ENCODE data around the gene STARD8. TPM values are rescaled to one million over a fixed set of nuclear protein-coding genes. Genes with fewer than 3 reads are reported as not detected.

STARD8 gene
- total and polyA plus RNA-seq, 2 donors from 2014 or later = 12.7 to 23.4 TPM

DNA sequence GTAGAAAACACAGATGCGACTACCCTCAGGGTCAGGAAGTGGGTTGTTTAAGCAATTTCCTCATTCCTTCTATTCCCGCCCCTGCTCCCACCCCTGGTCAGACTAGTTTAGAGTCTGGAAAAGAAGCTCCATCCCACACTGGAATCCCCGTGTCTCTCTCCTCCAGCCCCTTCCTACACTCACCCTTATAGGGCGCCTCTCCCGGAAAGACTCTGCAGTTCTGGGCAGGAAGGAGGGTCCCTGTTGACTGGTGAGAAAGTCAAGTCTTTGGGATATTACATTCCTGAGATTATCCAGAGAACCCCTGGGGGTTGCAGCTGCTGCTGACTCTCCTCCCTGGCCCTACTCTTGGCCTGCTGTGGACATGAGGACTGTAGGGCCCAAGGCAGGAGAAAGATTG, 11.9 kb downstream of the STARD8 start:
- intact Hi-C loops (cut with DNase I) = no loop called here
- Histone ChIP-seq H3K9me3 (ENCODE audit: control insufficient read depth in 2 of 3, insufficient read depth in 1 of 3, low read length in 3 of 3) (no peaks in the 10 kb centered on the region), H3K27me3 (ENCODE audit: control insufficient read depth, insufficient read depth, low read length) (no peaks in the 10 kb centered on the region), H3K27ac (ENCODE audit: low read depth in 2 of 2, low read length in 2 of 2) (no peak overlapping the region), H3K4me1 (ENCODE audit: control insufficient read depth in 2 of 3, insufficient read depth in 2 of 3, low read depth in 1 of 3, low read length in 3 of 3) (no peaks in the 10 kb centered on the region), H3K4me3 (ENCODE audit: low read length in 3 of 3) (no peak overlapping the region), H3K36me3 (ENCODE audit: control insufficient read depth in 2 of 3, insufficient read depth in 3 of 3, low read length in 3 of 3) (no peaks in the 10 kb centered on the region), H3K9ac (ENCODE audit: low read length in 3 of 3) (no peak overlapping the region)
- DNase-seq (no peak), FAIRE-seq (no peak)
- TF ChIP-seq, protein P1, sequence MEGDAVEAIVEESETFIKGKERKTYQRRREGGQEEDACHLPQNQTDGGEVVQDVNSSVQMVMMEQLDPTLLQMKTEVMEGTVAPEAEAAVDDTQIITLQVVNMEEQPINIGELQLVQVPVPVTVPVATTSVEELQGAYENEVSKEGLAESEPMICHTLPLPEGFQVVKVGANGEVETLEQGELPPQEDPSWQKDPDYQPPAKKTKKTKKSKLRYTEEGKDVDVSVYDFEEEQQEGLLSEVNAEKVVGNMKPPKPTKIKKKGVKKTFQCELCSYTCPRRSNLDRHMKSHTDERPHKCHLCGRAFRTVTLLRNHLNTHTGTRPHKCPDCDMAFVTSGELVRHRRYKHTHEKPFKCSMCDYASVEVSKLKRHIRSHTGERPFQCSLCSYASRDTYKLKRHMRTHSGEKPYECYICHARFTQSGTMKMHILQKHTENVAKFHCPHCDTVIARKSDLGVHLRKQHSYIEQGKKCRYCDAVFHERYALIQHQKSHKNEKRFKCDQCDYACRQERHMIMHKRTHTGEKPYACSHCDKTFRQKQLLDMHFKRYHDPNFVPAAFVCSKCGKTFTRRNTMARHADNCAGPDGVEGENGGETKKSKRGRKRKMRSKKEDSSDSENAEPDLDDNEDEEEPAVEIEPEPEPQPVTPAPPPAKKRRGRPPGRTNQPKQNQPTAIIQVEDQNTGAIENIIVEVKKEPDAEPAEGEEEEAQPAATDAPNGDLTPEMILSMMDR (IDR thresholded peaks at IDR 0.05; ENCODE audit: borderline replicate concordance, extremely low read depth, insufficient read depth) = no peak

DNA sequence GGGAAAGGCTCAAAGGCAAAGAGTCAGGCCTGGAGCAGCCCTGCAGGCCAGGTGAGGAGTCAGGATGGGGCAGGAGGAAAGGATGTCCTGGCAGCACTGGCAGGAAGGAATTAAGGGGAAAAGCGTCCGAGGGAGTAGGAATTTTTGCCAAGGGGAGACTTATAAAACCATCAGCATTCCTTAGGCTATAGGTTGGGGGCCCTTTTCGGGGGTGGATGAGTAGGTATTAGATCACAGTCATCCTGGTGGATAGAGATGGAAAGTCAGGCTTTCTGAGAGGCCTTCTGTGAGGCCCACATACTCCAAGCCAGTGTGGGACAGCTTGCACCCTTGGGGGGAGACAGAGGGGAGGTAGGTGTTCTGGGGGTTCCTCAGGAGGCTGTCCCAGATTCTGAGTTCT, 12.3 kb downstream of the STARD8 start:
- no peak for DNase-seq
- no peak for FAIRE-seq
- Histone ChIP-seq H3K27me3 (ENCODE audit: control insufficient read depth, insufficient read depth, low read length) (no peaks in the 10 kb centered on the region), H3K4me3 (ENCODE audit: low read length in 3 of 3) (no peak overlapping the region), H3K4me1 (ENCODE audit: control insufficient read depth in 2 of 3, insufficient read depth in 2 of 3, low read depth in 1 of 3, low read length in 3 of 3) (no peaks in the 10 kb centered on the region), H3K9ac (ENCODE audit: low read length in 3 of 3) (no peak overlapping the region), H3K27ac (ENCODE audit: low read depth in 2 of 2, low read length in 2 of 2) (no peak overlapping the region), H3K36me3 (ENCODE audit: control insufficient read depth in 2 of 3, insufficient read depth in 3 of 3, low read length in 3 of 3) (no peaks in the 10 kb centered on the region), H3K9me3 (ENCODE audit: control insufficient read depth in 2 of 3, insufficient read depth in 1 of 3, low read length in 3 of 3) (no peaks in the 10 kb centered on the region)
- intact Hi-C loops (cut with DNase I) = no loop called here
- TF ChIP-seq, protein P1 (IDR thresholded peaks at IDR 0.05; ENCODE audit: borderline replicate concordance, extremely low read depth, insufficient read depth) = no peak

DNA sequence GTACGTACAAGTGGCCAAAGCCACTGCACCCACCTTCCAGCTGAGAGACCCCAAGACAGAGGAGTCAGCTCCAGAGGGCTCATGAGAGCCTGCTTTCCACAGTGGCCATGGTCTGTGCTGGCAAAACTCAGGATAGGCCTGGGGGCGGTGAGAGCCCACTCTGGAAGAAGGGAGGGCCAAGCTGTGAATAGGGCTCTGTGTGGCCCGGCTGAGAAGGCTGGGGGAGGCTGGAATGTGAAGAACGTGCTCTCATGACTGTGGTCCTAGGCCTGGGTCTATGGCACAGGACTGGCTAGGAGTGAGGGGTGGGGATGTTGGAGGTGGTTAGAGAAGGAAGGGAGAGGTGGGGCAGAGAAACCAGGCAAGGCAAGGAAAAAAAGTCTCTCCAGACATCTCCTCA, 13.3 kb downstream of the STARD8 start:
- Histone ChIP-seq H3K27me3 (ENCODE audit: control insufficient read depth, insufficient read depth, low read length) (no peaks in the 10 kb centered on the region), H3K9me3 (ENCODE audit: control insufficient read depth in 2 of 3, insufficient read depth in 1 of 3, low read length in 3 of 3) (no peaks in the 10 kb centered on the region), H3K4me1 (ENCODE audit: control insufficient read depth in 2 of 3, insufficient read depth in 2 of 3, low read depth in 1 of 3, low read length in 3 of 3) (no peaks in the 10 kb centered on the region), H3K9ac (ENCODE audit: low read length in 3 of 3) (no peak overlapping the region), H3K4me3 (ENCODE audit: low read length in 3 of 3) (no peak overlapping the region), H3K36me3 (ENCODE audit: control insufficient read depth in 2 of 3, insufficient read depth in 3 of 3, low read length in 3 of 3) (no peaks in the 10 kb centered on the region), H3K27ac (ENCODE audit: low read depth in 2 of 2, low read length in 2 of 2) (no peak overlapping the region)
- TF ChIP-seq, protein P1 (IDR thresholded peaks at IDR 0.05; ENCODE audit: borderline replicate concordance, extremely low read depth, insufficient read depth) = no peak
- FAIRE-seq (no peak), DNase-seq (no peak)
- intact Hi-C loops (cut with DNase I) = no loop called here

DNA sequence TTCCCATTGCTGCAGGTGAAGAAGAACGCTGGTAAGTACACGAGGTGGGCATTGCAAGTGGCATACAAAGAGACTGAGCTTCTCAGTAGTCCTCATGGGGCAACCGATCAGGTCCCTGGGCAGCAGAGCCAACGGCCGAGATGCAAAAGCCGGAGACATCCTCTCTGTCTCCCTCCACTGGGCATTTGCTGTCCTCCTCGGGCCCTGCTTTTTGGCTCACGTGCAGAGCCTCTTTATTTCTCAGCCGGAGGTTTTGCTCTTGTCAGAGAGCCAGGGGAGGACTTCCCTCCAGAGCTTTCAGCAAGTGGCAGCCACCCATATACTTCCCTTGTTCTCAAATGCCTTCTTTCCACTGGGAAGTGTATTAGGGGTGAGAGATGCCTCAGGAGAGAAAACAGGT, 18.0 kb downstream of the STARD8 start:
- Histone ChIP-seq H3K9me3 (ENCODE audit: control insufficient read depth in 2 of 3, insufficient read depth in 1 of 3, low read length in 3 of 3) (no peaks in the 10 kb centered on the region), H3K4me3 (ENCODE audit: low read length in 3 of 3) (no peak overlapping the region), H3K36me3 (ENCODE audit: control insufficient read depth in 2 of 3, insufficient read depth in 3 of 3, low read length in 3 of 3) (no peaks in the 10 kb centered on the region), H3K4me1 (ENCODE audit: control insufficient read depth in 2 of 3, insufficient read depth in 2 of 3, low read depth in 1 of 3, low read length in 3 of 3) (no peaks in the 10 kb centered on the region), H3K27me3 (ENCODE audit: control insufficient read depth, insufficient read depth, low read length) (no peaks in the 10 kb centered on the region), H3K27ac (ENCODE audit: low read depth in 2 of 2, low read length in 2 of 2) (no peak overlapping the region), H3K9ac (ENCODE audit: low read length in 3 of 3) (no peak overlapping the region)
- intact Hi-C loops (cut with DNase I) = no loop called here
- FAIRE-seq (no peak), DNase-seq (no peak)
- TF ChIP-seq, protein P1 (IDR thresholded peaks at IDR 0.05; ENCODE audit: borderline replicate concordance, extremely low read depth, insufficient read depth) = no peak

Measured in kidney (tissue), 14 donors.